Panc1 (cell line): ENCODE results near the gene GNAO1. TPM values are rescaled to one million over a fixed set of nuclear protein-coding genes. Genes with fewer than 3 reads are reported as not detected.
"Not testable (repeated sequence)": the region's sequence is repeated elsewhere in the genome, so short reads cannot be mapped to it uniquely, and the experiment has no call there.

Source experiments
- ATAC-seq: fragments of 200-7000 bp; cut with Tn5 transposase; 2 replicates; pipeline ENCODE4 v1.9.1; 2020; ENCODE audit warnings: mild to moderate bottlenecking, moderate library complexity
- BruUV-seq: library from RNA; stranded (reverse); fragments of 400-500 nt; replicated peaks from 2 replicates; lab custom pipeline; 2021; lab: Mats Ljungman, UMichigan
- CTCF ChIA-PET: fragments of 300-600 bp; sonication (Branson Sonifier 250); formaldehyde crosslinking; loops from one replicate; lab custom pipeline; 2022; ENCODE audit warnings: antibody characterized with exemption; lab: Charles Lee
- POLR2A ChIA-PET: fragments of 300-600 bp; sonication (Branson Sonifier 250); formaldehyde crosslinking; loops from one replicate; lab custom pipeline; 2022; ENCODE audit warnings: antibody characterized with exemption; lab: Charles Lee
- DNase-seq: peaks from one replicate; pipeline ENCODE4 v3.0.0-alpha.2; 2010; ENCODE audit warnings: low read depth, low spot score
- H3K27ac ChIP-seq: 2 replicates; pipeline ENCODE4 v1.5.1; 2011; ENCODE audit warnings: mild to moderate bottlenecking, low read length, inconsistent platforms
- H3K27me3 ChIP-seq: fragments of 200-500 bp; sonication (Bioruptor generic); 2 replicates; pipeline ENCODE4 v1.6.0; 2014; ENCODE audit warnings: low read length, inconsistent platforms; ENCODE audit not compliant: control insufficient read depth, insufficient read depth
- H3K36me3 ChIP-seq: fragments of 200-500 bp; sonication (Bioruptor generic); 2 replicates; pipeline ENCODE4 v1.5.1; 2014; ENCODE audit warnings: inconsistent platforms, mild to moderate bottlenecking, low read length, moderate library complexity; ENCODE audit not compliant: control insufficient read depth, insufficient read depth
- H3K4me1 ChIP-seq: 2 replicates; pipeline ENCODE4 v1.5.1; 2011; ENCODE audit warnings: inconsistent platforms, mild to moderate bottlenecking, low read length, moderate library complexity; ENCODE audit not compliant: control insufficient read depth, insufficient read depth
- H3K4me3 ChIP-seq, 2 experiments: 2 replicates each; pipeline ENCODE4 v1.5.1; 2011 to 2012; ENCODE audit warnings: low read depth in 2 of 2, low read length in 2 of 2, mild to moderate bottlenecking in 2 of 2, inconsistent platforms in 1 of 2, moderate library complexity in 1 of 2
- H3K9me3 ChIP-seq: fragments of 200-500 bp; sonication (Bioruptor generic); 2 replicates; pipeline ENCODE4 v1.5.1; 2014; ENCODE audit warnings: low read depth, mild to moderate bottlenecking, inconsistent platforms, low read length, moderate library complexity; ENCODE audit not compliant: control insufficient read depth, insufficient read depth
- CTCF ChIP-seq: fragments of 450-650 bp; IDR thresholded peaks from 2 replicates; pipeline ENCODE4 v1.5.1; 2017; ENCODE audit warnings: mild to moderate bottlenecking
- POLR2AphosphoS5 ChIP-seq: IDR thresholded peaks from 2 replicates; pipeline ENCODE4 v1.6.1; 2012; ENCODE audit warnings: mild to moderate bottlenecking, low read depth, low read length, moderate library complexity
- REST ChIP-seq, 2 experiments: IDR thresholded peaks; 2 replicates each; pipeline ENCODE4 v1.6.1; 2011 to 2012; ENCODE audit warnings: low read depth in 2 of 2, control low read depth in 1 of 2, low read length in 1 of 2, mild to moderate bottlenecking in 1 of 2, moderate library complexity in 1 of 2; ENCODE audit not compliant: insufficient read depth in 1 of 2
- SIN3A ChIP-seq: IDR thresholded peaks from 2 replicates; pipeline ENCODE4 v1.6.1; 2012; ENCODE audit warnings: low read depth, mild to moderate bottlenecking, low read length, moderate library complexity, borderline replicate concordance; ENCODE audit not compliant: insufficient read depth
- TCF7L2 ChIP-seq: IDR thresholded peaks from 2 replicates; pipeline ENCODE4 v1.6.1; 2011; ENCODE audit warnings: mild to moderate bottlenecking, low read depth, low read length, inconsistent platforms
- in situ Hi-C: cut with HindIII; loops from 2 replicates; pipeline ENCODE4 v1.10.0; 2016; ENCODE audit warnings: low sequenced_read_pairs, low pct_unique_long_range_greater_than_20kb
- intact Hi-C: fragments of 100-400 bp; cut with micrococcal nuclease; formaldehyde crosslinking; loops from one replicate; pipeline ENCODE4 v1.10.0; 2022; ENCODE audit not compliant: unreplicated experiment
- total RNA-seq: library from RNA; stranded (reverse); gene quantifications from one replicate; pipeline ENCODE4 v1.2.1, GENCODE V29; 2021; ENCODE audit not compliant: unreplicated experiment

GNAO1 gene
- total RNA-seq, 1 experiment from 2014 or later: 33.4 TPM

- no peaks in the 10 kb centered on the region for H3K9me3 ChIP-seq
- ATAC-seq: no peak
- CTCF ChIA-PET: no interaction called here
- H3K27ac ChIP-seq: no peak overlapping the region
- in situ Hi-C loops (no loop called here), intact Hi-C loops (no loop called here)
- POLR2A ChIA-PET: no interaction called here
- TF ChIP-seq TCF7L2 (no peak), REST (IDR thresholded peaks at IDR 0.05; ENCODE audit: insufficient read depth in 1 of 2, low read depth in 2 of 2, low read length in 1 of 2) (no peak), POLR2AphosphoS5 (no peak), CTCF (no peak), SIN3A (no peak)
- no peak for DNase-seq
- H3K4me1 ChIP-seq: no peaks in the 10 kb centered on the region
- no peaks in the 10 kb centered on the region for H3K27me3 ChIP-seq
- no peak overlapping the region for H3K4me3 ChIP-seq
- BruUV-seq: no TSS peak
- H3K36me3 ChIP-seq: peaks cover 4% of the 10 kb centered on the region; the same call in 1 of the 2 replicates
Observed at GRCh38 chr16:56389554-56389953, 198.3 kb downstream of the GNAO1 start.

GRCh38 chr16:56396724-56397123 lies 205.4 kb downstream of the GNAO1 start:
- POLR2A ChIA-PET: not testable (repeated sequence)

GRCh38 chr16:56399047-56399446 lies 207.8 kb downstream of the GNAO1 start:
- intact Hi-C loops: no loop called here
- H3K9me3 ChIP-seq: no peaks in the 10 kb centered on the region
- peaks cover 15% of the 10 kb centered on the region for H3K36me3 ChIP-seq
- ATAC-seq: no peak
- no peak for DNase-seq
- no peak overlapping the region for H3K4me3 ChIP-seq
- H3K27ac ChIP-seq: no peak overlapping the region
- no peaks in the 10 kb centered on the region for H3K4me1 ChIP-seq
- BruUV-seq: no TSS peak
- in situ Hi-C loops: no loop called here
- CTCF ChIA-PET: no interaction called here
- H3K27me3 ChIP-seq: no peaks in the 10 kb centered on the region
- TF ChIP-seq CTCF (no peak), REST (IDR thresholded peaks at IDR 0.05; ENCODE audit: insufficient read depth in 1 of 2, low read depth in 2 of 2, low read length in 1 of 2) (no peak)
- POLR2A ChIA-PET: no interaction called here

More at GRCh38 chr16:56396724-56397123, 205.4 kb downstream of the GNAO1 start:
- H3K36me3 ChIP-seq, intact Hi-C loops, CTCF ChIA-PET, H3K27me3 ChIP-seq, BruUV-seq, H3K4me3 ChIP-seq, H3K27ac ChIP-seq, H3K4me1 ChIP-seq, in situ Hi-C loops, H3K9me3 ChIP-seq, DNase-seq, ATAC-seq: not testable (repeated sequence)
